Sciatic nerve (tissue), 2 donors: Measurements from ENCODE around the gene CISD2. TPM values are rescaled to one million over a fixed set of nuclear protein-coding genes. Genes with fewer than 3 reads are reported as not detected.
"Not testable (repeated sequence)": the region's sequence is repeated elsewhere in the genome, so short reads cannot be mapped to it uniquely, and the experiment has no call there.

Experiments used
- ATAC-seq: fragments of 200-7000 bp; cut with Tn5 transposase; one replicate; pipeline ENCODE4 v1.9.1; 2020; ENCODE audit warnings: mild to moderate bottlenecking, moderate library complexity
- DNase-seq: peaks from one replicate; pipeline ENCODE4 v3.0.0-alpha.2; 2020; ENCODE audit warnings: low spot score
- intact Hi-C: fragments of 100-400 bp; cut with DNase I; formaldehyde crosslinking; loops from one replicate; pipeline ENCODE4 v1.14.2; 2022
- total RNA-seq: library from RNA; stranded (reverse); fragmentation: NEBNext Ultra II Directional; extraction: Animal tissue kit (Norgen Biotek cat#: 25700); gene quantifications from one replicate; pipeline ENCODE4 v1.2.1, GENCODE V29; 2021
- donor health status: DM: no; HTN: no; CAD: no.
- donor health status: DM: no; HTN: no; CAD: no.

The CISD2 gene
- total RNA-seq, 1 donor from 2014 or later: 20.5 TPM

DNA sequence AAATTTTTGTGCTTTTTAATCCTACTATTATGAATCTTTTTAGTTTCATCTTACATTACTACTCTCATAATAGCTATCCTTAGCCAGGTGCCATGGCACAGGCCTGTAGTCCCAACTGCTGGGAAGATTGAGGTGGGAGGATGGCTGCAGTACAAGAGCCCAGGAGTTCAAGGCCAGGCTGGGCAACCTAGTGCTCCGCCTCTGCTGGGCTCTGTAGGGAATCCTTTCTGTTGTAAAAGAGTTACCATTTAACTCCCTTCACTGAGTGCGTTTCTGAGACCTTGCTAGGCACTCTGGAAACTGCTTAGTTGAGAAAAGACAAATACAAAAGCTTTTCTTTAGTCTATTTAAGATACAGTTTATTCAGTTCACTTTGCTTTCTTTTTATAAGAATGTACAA is 19.8 kb downstream of the CISD2 start:
- intact Hi-C loops, DNase-seq, ATAC-seq: not testable (repeated sequence)

DNA sequence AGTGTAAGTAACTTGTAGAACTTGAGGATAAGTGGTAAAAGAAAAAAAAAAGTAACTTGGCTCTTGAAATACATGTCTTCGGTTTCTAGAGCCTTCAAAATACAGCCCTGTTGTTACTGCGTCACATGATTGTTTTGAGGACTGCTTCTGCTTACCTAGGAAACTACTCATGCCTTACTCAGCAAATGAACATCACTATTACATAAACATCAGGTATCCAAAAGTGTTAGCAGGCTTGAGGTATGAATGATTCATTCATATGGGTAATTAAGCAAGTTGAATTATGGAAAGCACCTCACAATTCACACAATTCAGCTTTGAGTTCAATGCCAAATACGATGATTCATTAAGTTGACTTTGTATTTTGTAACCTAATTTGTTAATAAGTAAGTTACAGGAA is 21.1 kb downstream of the CISD2 start:
- ATAC-seq, DNase-seq, intact Hi-C loops: not testable (repeated sequence)

DNA sequence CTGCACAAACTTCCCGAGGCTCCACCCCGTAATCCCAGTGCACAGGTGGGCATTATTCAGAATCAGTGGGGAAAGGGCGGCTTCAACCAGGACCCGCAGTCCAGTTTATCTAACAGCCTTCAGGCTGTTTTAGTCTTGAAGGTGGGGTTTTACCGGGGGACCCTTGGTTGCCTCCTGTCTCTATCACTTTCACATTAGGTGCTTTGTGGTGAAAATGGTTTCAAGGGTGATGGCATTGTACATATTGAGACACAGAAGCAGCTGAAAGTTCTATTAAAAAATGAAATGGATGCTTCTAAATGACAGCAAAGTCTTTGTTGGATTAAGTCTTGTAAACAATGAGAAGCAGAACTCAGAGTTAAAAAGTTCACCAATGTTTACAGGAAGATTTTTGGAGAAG is 27.8 kb downstream of the CISD2 start:
- DNase-seq, intact Hi-C loops, ATAC-seq: not testable (repeated sequence)

DNA sequence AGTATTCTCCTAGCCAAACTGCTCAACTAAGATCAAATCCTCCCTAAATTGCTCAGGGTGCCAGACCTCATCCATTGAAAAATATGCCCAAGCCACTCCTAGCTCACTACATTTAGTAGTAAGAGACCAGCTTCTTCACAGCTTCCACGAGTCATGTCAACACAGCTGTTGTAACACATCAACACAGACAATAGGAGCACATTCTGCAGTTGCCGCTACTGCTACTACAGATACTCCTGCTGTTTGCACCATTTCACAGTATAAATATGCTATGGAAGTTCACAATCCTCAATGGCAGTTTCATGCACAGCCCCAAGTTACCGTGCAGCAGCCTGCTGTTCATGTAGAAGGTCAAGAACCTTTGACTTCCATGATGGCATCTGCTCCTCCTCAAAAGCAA is 28.8 kb downstream of the CISD2 start:
- intact Hi-C loops, DNase-seq, ATAC-seq: not testable (repeated sequence)

DNA sequence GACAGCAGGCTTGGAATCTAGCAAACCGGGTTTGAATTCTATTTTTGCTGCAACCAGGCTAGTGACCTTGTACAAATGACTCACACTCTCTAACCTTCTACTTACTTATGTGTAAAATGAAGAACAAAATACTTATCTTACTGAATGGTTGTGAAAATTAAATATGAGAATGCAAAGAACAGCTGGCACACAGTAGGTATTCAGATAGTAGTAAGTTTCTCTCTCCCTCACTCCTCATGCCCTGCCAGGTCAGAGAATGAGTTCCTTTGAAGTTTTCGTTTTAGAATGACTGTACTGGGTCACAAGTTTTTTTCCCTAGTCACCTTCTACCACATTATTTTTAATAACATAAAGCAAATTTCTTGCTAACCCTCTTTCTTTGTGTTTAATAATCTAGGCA is 33.0 kb downstream of the CISD2 start:
- intact Hi-C loops: no loop called here
- no peak for ATAC-seq
- DNase-seq: no peak

DNA sequence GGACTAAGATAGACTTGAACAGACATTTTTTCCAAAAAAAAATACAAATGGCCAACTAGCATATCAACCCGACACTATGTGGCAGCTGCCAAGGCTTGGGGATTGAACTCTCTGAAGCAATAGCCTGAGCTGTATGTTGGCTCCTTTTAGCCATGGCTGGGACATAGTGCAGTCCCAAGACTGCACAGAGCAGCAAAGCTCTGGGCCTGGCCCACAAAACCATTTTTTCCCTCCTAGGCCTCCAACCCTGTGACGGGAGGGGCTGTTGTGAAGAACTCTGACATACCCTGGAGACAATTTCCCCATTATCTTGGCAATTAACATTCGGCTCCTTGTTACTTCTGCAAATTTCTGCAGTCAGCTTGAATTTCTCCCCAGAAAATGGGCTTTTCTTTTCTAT is 50.1 kb downstream of the CISD2 start:
- ATAC-seq (no peak), DNase-seq (no peak)
- intact Hi-C loops: no loop called here

DNA sequence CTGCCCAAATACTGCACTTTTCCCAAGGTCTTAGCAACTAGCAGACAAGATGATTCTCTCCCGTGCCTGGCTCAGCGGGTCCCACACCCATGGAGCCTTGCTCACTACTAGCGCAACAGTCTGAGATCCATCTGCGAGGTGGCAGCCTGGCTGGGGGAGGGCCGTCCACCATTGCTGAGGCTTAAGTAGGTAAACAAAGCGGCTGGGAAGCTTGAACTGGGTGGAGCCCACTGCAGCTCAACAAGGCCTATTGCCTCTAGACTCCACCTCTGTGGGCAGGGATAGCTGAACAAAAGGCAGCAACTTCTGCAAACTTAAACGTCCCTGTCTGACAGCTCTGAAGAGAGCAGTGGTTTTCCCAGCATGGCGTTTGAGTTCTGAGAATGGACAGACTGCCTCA is 50.9 kb downstream of the CISD2 start:
- intact Hi-C loops, ATAC-seq, DNase-seq: not testable (repeated sequence)

DNA sequence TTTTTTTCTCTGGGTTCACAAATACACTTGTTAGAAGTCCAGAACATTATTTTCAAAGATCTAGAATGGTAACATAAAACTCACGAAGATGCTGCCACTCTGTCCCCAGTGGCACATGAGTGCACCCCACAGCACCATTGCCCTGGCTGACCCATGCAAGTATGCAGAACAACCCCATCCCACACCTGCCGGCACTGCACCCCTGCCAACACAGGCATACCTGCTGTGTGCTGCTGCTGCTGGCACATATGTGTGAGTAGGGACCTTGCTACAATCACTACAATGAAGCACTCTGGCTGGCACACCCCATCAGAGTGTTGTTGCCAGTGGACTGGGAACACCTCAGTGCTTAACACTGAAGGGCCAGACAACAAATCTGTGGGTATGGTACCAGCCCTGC is 66.9 kb downstream of the CISD2 start:
- DNase-seq (no peak), ATAC-seq (no peak)
- intact Hi-C loops: no loop called here

DNA sequence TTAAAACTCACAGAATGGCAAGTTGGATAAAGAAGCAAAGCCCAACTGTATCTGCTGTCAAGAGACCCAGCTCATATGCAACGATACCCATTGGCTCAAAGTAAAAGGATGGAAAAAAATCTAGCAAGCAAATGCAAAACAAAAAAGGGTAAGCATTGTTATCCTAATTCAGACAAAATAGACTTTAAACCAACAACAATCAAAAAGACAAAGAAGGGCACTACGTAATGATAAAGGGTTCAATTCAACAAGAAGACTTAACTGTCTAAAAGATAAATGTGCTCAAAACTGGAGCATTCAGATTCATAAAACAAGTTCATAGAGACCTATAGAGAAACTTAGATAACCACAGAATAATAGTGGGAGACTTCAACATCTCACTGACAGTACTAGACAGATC is 69.3 kb downstream of the CISD2 start:
- DNase-seq, ATAC-seq, intact Hi-C loops: not testable (repeated sequence)

Other genes with a start within 250 kb of the CISD2 start
- 30.6 TPM for gene MANBA, start 108.0 kb upstream of the CISD2 start, total RNA-seq
- gene UBE2D3, start 41.4 kb upstream of the CISD2 start, total RNA-seq: 278 TPM
- gene SLC9B1, start 150.7 kb downstream of the CISD2 start, total RNA-seq: 3.7 TPM
- gene SLC9B2, start 207.8 kb downstream of the CISD2 start, total RNA-seq: 19.0 TPM
- 57.0 TPM for gene BDH2, start 230.8 kb downstream of the CISD2 start, total RNA-seq